ENCODE measurements around the gene ZBTB21. TPM values are rescaled to one million over a fixed set of nuclear protein-coding genes. Genes with fewer than 3 reads are reported as not detected.
A peak's percentile ranks its signal among the peaks of the same experiment; 100 is the strongest.

ZBTB21 gene
- total and polyA plus RNA-seq, 2 of the 8 experiments (the other 6 are each of a cell fraction or from before 2014, with no cell fraction given) = 3.9 to 17.8 TPM

- no peak overlapping the region for H3K4ac ChIP-seq (replicated peaks; ENCODE audit: insufficient read length, low read depth, low read length)
- no peaks in the 10 kb centered on the region for H3K4me1 ChIP-seq (replicated peaks in 1 of 4; ENCODE audit: control insufficient read depth in 3 of 4, insufficient read depth in 4 of 4, low read length in 3 of 4)
- H2BK5ac ChIP-seq (ENCODE audit: low read depth, low read length) = no peak overlapping the region
- no peaks in the 10 kb centered on the region for H3K27me3 ChIP-seq (replicated peaks in 1 of 4; ENCODE audit: control insufficient read depth in 3 of 4, extremely low read depth in 1 of 4, insufficient read depth in 3 of 4, low read length in 3 of 4)
- H2BK120ac ChIP-seq (replicated peaks; ENCODE audit: low read depth, low read length) = no peak overlapping the region
- H3K4me2 ChIP-seq (ENCODE audit: insufficient read depth in 1 of 2, low read depth in 2 of 2, low read length in 2 of 2) = no peak overlapping the region
- no peak overlapping the region for H3K27ac ChIP-seq (ENCODE audit: low read depth, low read length)
- H3K9ac ChIP-seq (replicated peaks in 1 of 4; ENCODE audit: extremely low read depth in 1 of 4, low read depth in 3 of 4, low read length in 3 of 4) = no peak overlapping the region
- peaks cover 4 to 52% of the 10 kb centered on the region in 2 experiments; a peak in 3 of 4 replicates for H3K79me2 ChIP-seq (ENCODE audit: control insufficient read depth in 1 of 2, insufficient read depth in 2 of 2, low read length in 2 of 2)
- no peak overlapping the region for H3K14ac ChIP-seq (ENCODE audit: insufficient read length)
- H3K23ac ChIP-seq (ENCODE audit: insufficient read length) = no peak overlapping the region
- ChIA-PET CTCF (ENCODE audit: partially characterized antibody) (interaction anchor here (1.1 kb wide), 1 partner anchor 11 kb away, joined by 3 read pairs; no protein-coding TSS in a partner anchor), POLR2A (ENCODE audit: partially characterized antibody) (no interaction called here)
- no peak overlapping the region for H3K56ac ChIP-seq (replicated peaks; ENCODE audit: insufficient read length, low read depth, low read length)
- H3K9me3 ChIP-seq (ENCODE audit: insufficient read depth in 2 of 2, low read depth in 1 of 2, low read length in 1 of 2) = no peaks in the 10 kb centered on the region
- H4K20me1 ChIP-seq (replicated peaks in 1 of 2; ENCODE audit: control insufficient read depth in 1 of 2, insufficient read depth in 2 of 2, low read length in 2 of 2) = peaks cover 0 to 4% of the 10 kb centered on the region in 2 experiments
- H4K5ac ChIP-seq (ENCODE audit: insufficient read length, low read depth, low read length) = no peak overlapping the region
- no peak overlapping the region for H4K8ac ChIP-seq (ENCODE audit: extremely low read depth, insufficient read depth, low read length)
- no peak overlapping the region for H3K18ac ChIP-seq (ENCODE audit: extremely low read depth, low read length)
- H4K91ac ChIP-seq (replicated peaks; ENCODE audit: insufficient read length, low read length) = no peak overlapping the region
- no peak overlapping the region for H3K4me3 ChIP-seq (ENCODE audit: extremely low read depth in 1 of 4, insufficient read depth in 2 of 4, low read depth in 3 of 4, low read length in 4 of 4)
- no peak overlapping the region for H2AFZ ChIP-seq (ENCODE audit: low read length)
- no peak overlapping the region for H2AK5ac ChIP-seq (ENCODE audit: low read depth, low read length)
- peaks cover 2 to 11% (median 6%) of the 10 kb centered on the region in 4 experiments; a peak in 4 of 8 replicates for H3K36me3 ChIP-seq (ENCODE audit: control insufficient read depth in 2 of 4, insufficient read depth in 4 of 4, low read length in 3 of 4)
- no peak overlapping the region for H2BK12ac ChIP-seq (ENCODE audit: low read depth, low read length)
- DNase-seq (ENCODE audit: low read depth in 1 of 2, low spot score in 2 of 2) (peak in 1 of 2 experiments; percentile 4), FAIRE-seq (no peak)
- WGBS, 2 experiments (ENCODE audit: extremely low coverage in 1 of 2, insufficient coverage in 1 of 2, insufficient read length in 1 of 2, insufficient replicate concordance in 2 of 2, low coverage in 1 of 2, low lambda C conversion rate in 2 of 2, missing lambda C conversion rate in 1 of 2) = 95% methylated on average over 5 of the region's 5 CpGs; no CpG with 5 or more reads in 1 of the 2 experiments
- peaks cover 5% of the 10 kb centered on the region; the same call in 1 of the 2 replicates for H3K79me1 ChIP-seq (ENCODE audit: low read depth, low read length)
- no peak overlapping the region for H2BK15ac ChIP-seq (ENCODE audit: low read length)
- peaks cover 2% of the 10 kb centered on the region for H3K23me2 ChIP-seq (ENCODE audit: low read depth, low read length)
- H2BK20ac ChIP-seq (ENCODE audit: low read length) = no peak overlapping the region
- TF ChIP-seq YY1 (IDR thresholded peaks at IDR 0.05; ENCODE audit: low read depth, low read length) = no peak
- TF ChIP-seq RNF2 (IDR thresholded peaks at IDR 0.05; ENCODE audit: borderline replicate concordance, low read depth, low read length, missing control alignments, poor library complexity, severe bottlenecking) = no peak
Observed at GRCh38 chr21:42004406-42005199, 5.6 kb downstream of the ZBTB21 start.
